GM18511 (cell line): ENCODE measurements around the gene ALG13.
"Not testable (repeated sequence)": the region's sequence is repeated elsewhere in the genome, so short reads cannot be mapped to it uniquely, and the experiment has no call there.

Experiments used
- ATAC-seq: cut with Tn5 transposase; IDR thresholded peaks from one replicate; pipeline ENCODE4 v1.9.1; 2021; ENCODE audit warnings: mild to moderate bottlenecking, moderate library complexity; ENCODE audit not compliant: unreplicated experiment

ALG13 gene

GRCh38 chrX:111756486-111756885, 75.5 kb downstream of the ALG13 start:
- ATAC-seq, result no peak

GRCh38 chrX:111759686-111760085, 78.7 kb downstream of the ALG13 start:
- no peak for ATAC-seq

- ATAC-seq, result no peak
These were observed 80.7 kb downstream of the ALG13 start for GRCh38 chrX:111761578-111762135.

- no peak for ATAC-seq
These were observed 97.6 kb downstream of the ALG13 start for GRCh38 chrX:111778591-111778990.

GRCh38 chrX:111779582-111779981, 98.6 kb downstream of the ALG13 start:
- ATAC-seq, result no peak

- ATAC-seq, result no peak
These were observed 103.7 kb downstream of the ALG13 start for GRCh38 chrX:111784667-111785066.

- not testable (repeated sequence) for ATAC-seq
These were observed 109.1 kb downstream of the ALG13 start for GRCh38 chrX:111790054-111790453.
